HG02884 (cell line): ENCODE data around the gene PPP2R5A.
"Not testable (repeated sequence)": the region's sequence is repeated elsewhere in the genome, so short reads cannot be mapped to it uniquely, and the experiment has no call there.

ENCODE experiments used
- ATAC-seq: cut with Tn5 transposase; IDR thresholded peaks from one replicate; pipeline ENCODE4 v1.9.1; 2021; ENCODE audit warnings: mild to moderate bottlenecking, moderate library complexity; ENCODE audit not compliant: unreplicated experiment

The PPP2R5A gene

GRCh38 chr1:212351588-212352362 lies 66.6 kb downstream of the PPP2R5A start:
- ATAC-seq, result no peak

GRCh38 chr1:212353181-212353580 lies 68.0 kb downstream of the PPP2R5A start:
- no peak for ATAC-seq

- no peak for ATAC-seq
Observed at GRCh38 chr1:212354464-212354863, 69.3 kb downstream of the PPP2R5A start.

- no peak for ATAC-seq
Observed at GRCh38 chr1:212355230-212355969, 70.2 kb downstream of the PPP2R5A start.

GRCh38 chr1:212359794-212360479 lies 74.7 kb downstream of the PPP2R5A start:
- ATAC-seq, result no peak

- no peak for ATAC-seq
Observed at GRCh38 chr1:212364985-212365384, 79.8 kb downstream of the PPP2R5A start.

GRCh38 chr1:212366901-212367300 lies 81.7 kb downstream of the PPP2R5A start:
- ATAC-seq, result no peak

GRCh38 chr1:212367474-212368072 lies 82.4 kb downstream of the PPP2R5A start:
- ATAC-seq, result no peak

- ATAC-seq, result peak; percentile 69
Observed at GRCh38 chr1:212368073-212368484, 82.9 kb downstream of the PPP2R5A start.

- ATAC-seq, result no peak
Observed at GRCh38 chr1:212375986-212376385, 90.8 kb downstream of the PPP2R5A start.

- ATAC-seq, result no peak
Observed at GRCh38 chr1:212377644-212378043, 92.4 kb downstream of the PPP2R5A start.

- ATAC-seq, result no peak
Observed at GRCh38 chr1:212379366-212379765, 94.2 kb downstream of the PPP2R5A start.

GRCh38 chr1:212381397-212382035 lies 96.3 kb downstream of the PPP2R5A start:
- no peak for ATAC-seq

- ATAC-seq, result no peak
Observed at GRCh38 chr1:212386029-212386428, 100.8 kb downstream of the PPP2R5A start.

GRCh38 chr1:212388985-212389716 lies 103.9 kb downstream of the PPP2R5A start:
- no peak for ATAC-seq

- ATAC-seq, result not testable (repeated sequence)
Observed at GRCh38 chr1:212395678-212396437, 110.6 kb downstream of the PPP2R5A start.

- no peak for ATAC-seq
Observed at GRCh38 chr1:212396638-212397037, 111.4 kb downstream of the PPP2R5A start.

- ATAC-seq, result no peak
Observed at GRCh38 chr1:212397171-212397570, 112.0 kb downstream of the PPP2R5A start.

GRCh38 chr1:212401042-212401441 lies 115.8 kb downstream of the PPP2R5A start:
- ATAC-seq, result no peak
